ENCODE measurements around the gene BAIAP2. TPM values are rescaled to one million over a fixed set of nuclear protein-coding genes. Genes with fewer than 3 reads are reported as not detected.
"Not testable (repeated sequence)": the region's sequence is repeated elsewhere in the genome, so short reads cannot be mapped to it uniquely, and the experiment has no call there.

Gene BAIAP2
- total RNA-seq, 1 donor from 2014 or later = 139 TPM

GRCh38 chr17:81071761-81072741 lies 37.1 kb downstream of the BAIAP2 start:
- peaks cover 6% of the 10 kb centered on the region for H3K36me3 ChIP-seq
- H3K27ac ChIP-seq = peak overlapping the region; percentile 66

GRCh38 chr17:81073967-81074839 lies 39.3 kb downstream of the BAIAP2 start:
- no peak overlapping the region for H3K4me3 ChIP-seq
- H3K27ac ChIP-seq = no peak overlapping the region
- intact Hi-C loops (cut with DNase I) = no loop called here
- H3K27me3 ChIP-seq = no peaks in the 10 kb centered on the region
- ATAC-seq (no peak), DNase-seq (no peak)
- H3K4me1 ChIP-seq = peaks cover 6% of the 10 kb centered on the region
- no peaks in the 10 kb centered on the region for H3K9me3 ChIP-seq
- no peak for TF ChIP-seq CTCF (IDR thresholded peaks at IDR 0.05)
- peaks cover 6% of the 10 kb centered on the region for H3K36me3 ChIP-seq

More at GRCh38 chr17:81071761-81072741, 37.1 kb downstream of the BAIAP2 start:
- no peaks in the 10 kb centered on the region for H3K27me3 ChIP-seq
- peaks cover 6% of the 10 kb centered on the region for H3K4me1 ChIP-seq
- DNase-seq = peak; percentile 88
- no peak for TF ChIP-seq CTCF (IDR thresholded peaks at IDR 0.05)
- H3K4me3 ChIP-seq = no peak overlapping the region
- intact Hi-C loops (cut with DNase I) = no loop called here
- peak; percentile 87 for ATAC-seq
- H3K9me3 ChIP-seq = no peaks in the 10 kb centered on the region

GRCh38 chr17:81074875-81075274 lies 39.9 kb downstream of the BAIAP2 start:
- intact Hi-C loops (cut with DNase I) = no loop called here
- H3K27ac ChIP-seq = no peak overlapping the region
- ATAC-seq = no peak

GRCh38 chr17:81075307-81075706 lies 40.4 kb downstream of the BAIAP2 start:
- ATAC-seq (no peak), DNase-seq (no peak)
- Histone ChIP-seq H3K27me3 (no peaks in the 10 kb centered on the region), H3K4me3 (no peak overlapping the region), H3K4me1 (peaks cover 7% of the 10 kb centered on the region), H3K27ac (no peak overlapping the region), H3K36me3 (peaks cover 14% of the 10 kb centered on the region), H3K9me3 (no peaks in the 10 kb centered on the region)
- intact Hi-C loops (cut with DNase I) = no loop called here
- TF ChIP-seq CTCF (IDR thresholded peaks at IDR 0.05) = no peak

More at GRCh38 chr17:81074875-81075274, 39.9 kb downstream of the BAIAP2 start:
- no peaks in the 10 kb centered on the region for H3K27me3 ChIP-seq
- H3K9me3 ChIP-seq = no peaks in the 10 kb centered on the region
- peaks cover 6% of the 10 kb centered on the region for H3K4me1 ChIP-seq
- no peak for DNase-seq
- H3K36me3 ChIP-seq = peaks cover 9% of the 10 kb centered on the region
- H3K4me3 ChIP-seq = no peak overlapping the region
- TF ChIP-seq CTCF (IDR thresholded peaks at IDR 0.05) = no peak

GRCh38 chr17:81076141-81076679 lies 41.3 kb downstream of the BAIAP2 start:
- intact Hi-C loops (cut with DNase I) = no loop called here
- Histone ChIP-seq H3K27me3 (no peaks in the 10 kb centered on the region), H3K27ac (no peak overlapping the region), H3K36me3 (peaks cover 15% of the 10 kb centered on the region), H3K4me1 (peaks cover 11% of the 10 kb centered on the region), H3K4me3 (no peak overlapping the region), H3K9me3 (no peaks in the 10 kb centered on the region)
- TF ChIP-seq CTCF (IDR thresholded peaks at IDR 0.05) = no peak
- no peak for DNase-seq
- ATAC-seq = no peak

GRCh38 chr17:81078026-81078913 lies 43.3 kb downstream of the BAIAP2 start:
- H3K4me3 ChIP-seq; ATAC-seq; DNase-seq; H3K27ac ChIP-seq; H3K9me3 ChIP-seq; H3K27me3 ChIP-seq; intact Hi-C loops (cut with DNase I): not testable (repeated sequence)
- Histone ChIP-seq H3K36me3 (peaks cover 15% of the 10 kb centered on the region), H3K4me1 (peaks cover 26% of the 10 kb centered on the region)
